ENCODE data around the gene EXTL1.
A peak's percentile ranks its signal among the peaks of the same experiment; 100 is the strongest.
"Not testable (repeated sequence)": the region's sequence is repeated elsewhere in the genome, so short reads cannot be mapped to it uniquely, and the experiment has no call there.

EXTL1 gene

GRCh38 chr1:26021647-26022403 lies at the start of gene EXTL1:
Gene EXTL1 (plus strand): TSS chr1:26021775. CDS start chr1:26022647, 872 bp downstream.
- DNase-seq (ENCODE audit: low spot score): peak; percentile 71

GRCh38 chr1:25971811-25972180 lies 49.8 kb upstream of the EXTL1 start:
- no peak for DNase-seq (ENCODE audit: low spot score)

GRCh38 chr1:25973610-25974321 lies 47.8 kb upstream of the EXTL1 start:
- no peak for DNase-seq (ENCODE audit: low spot score)

GRCh38 chr1:25977801-25978200 lies 43.8 kb upstream of the EXTL1 start:
- no peak for DNase-seq (ENCODE audit: low spot score)

- DNase-seq (ENCODE audit: low spot score): no peak
These were observed 43.2 kb upstream of the EXTL1 start for GRCh38 chr1:25978403-25978802.

- DNase-seq (ENCODE audit: low spot score): no peak
These were observed 42.4 kb upstream of the EXTL1 start for GRCh38 chr1:25979210-25979609.

- DNase-seq (ENCODE audit: low spot score): no peak
These were observed 36.4 kb upstream of the EXTL1 start for GRCh38 chr1:25985171-25985570.

GRCh38 chr1:25985670-25986069 lies 35.9 kb upstream of the EXTL1 start:
- DNase-seq (ENCODE audit: low spot score): no peak

- DNase-seq (ENCODE audit: low spot score): not testable (repeated sequence)
These were observed 34.8 kb upstream of the EXTL1 start for GRCh38 chr1:25986773-25987172.

- no peak for DNase-seq (ENCODE audit: low spot score)
These were observed 33.6 kb upstream of the EXTL1 start for GRCh38 chr1:25987951-25988350.

GRCh38 chr1:25989440-25990234 lies 31.9 kb upstream of the EXTL1 start:
- DNase-seq (ENCODE audit: low spot score): no peak

GRCh38 chr1:25990251-25990650 lies 31.3 kb upstream of the EXTL1 start:
- no peak for DNase-seq (ENCODE audit: low spot score)

- no peak for DNase-seq (ENCODE audit: low spot score)
These were observed 30.7 kb upstream of the EXTL1 start for GRCh38 chr1:25990702-25991395.

GRCh38 chr1:25991937-25992688 lies 29.5 kb upstream of the EXTL1 start:
- DNase-seq (ENCODE audit: low spot score): no peak

- no peak for DNase-seq (ENCODE audit: low spot score)
These were observed 28.8 kb upstream of the EXTL1 start for GRCh38 chr1:25992689-25993171.

GRCh38 chr1:25993197-25993951 lies 28.2 kb upstream of the EXTL1 start:
- DNase-seq (ENCODE audit: low spot score): no peak

- DNase-seq (ENCODE audit: low spot score): no peak
These were observed 27.0 kb upstream of the EXTL1 start for GRCh38 chr1:25994402-25995150.

GRCh38 chr1:25996966-25997827 lies 24.4 kb upstream of the EXTL1 start:
- peak; percentile 20 for DNase-seq (ENCODE audit: low spot score)

All from putamen (tissue), 1 donor.